Adrenal gland (tissue), 12 donors: ENCODE results near the gene SYNJ2. TPM values are rescaled to one million over a fixed set of nuclear protein-coding genes. Genes with fewer than 3 reads are reported as not detected.

Experiments
- DNase-seq, 7 donors: peaks; one replicate each; pipeline ENCODE4 v3.0.0-alpha.2; 2019 to 2020
- H3K27ac ChIP-seq, 5 donors: fragments of 200-600 bp; sonication (generic) in 4 of 5; 1 replicate in 3 of 5; 2 replicates in 2 of 5; pipeline versions ENCODE4 v1.5.1 to v1.8.0; 2016 to 2020; ENCODE audit warnings: mild to moderate bottlenecking in 1 of 5
- H3K27me3 ChIP-seq: fragments of 200-600 bp; 2 replicates; pipeline ENCODE4 v1.8.0; 2021
- H3K36me3 ChIP-seq, 2 donors: fragments of 200-600 bp; replicated peaks in 1 of 2; 1 replicate in 1 of 2; 2 replicates in 1 of 2; pipeline versions ENCODE4 v1.5.1 to v1.8.0; 2018 to 2022
- H3K4me1 ChIP-seq, 2 donors: fragments of 200-600 bp; replicated peaks in 1 of 2; 1 replicate in 1 of 2; 2 replicates in 1 of 2; pipeline versions ENCODE4 v1.5.1 to v1.8.0; 2018 to 2021
- H3K4me3 ChIP-seq, 4 donors: fragments of 200-600 bp; sonication (generic) in 3 of 4; one replicate each; pipeline ENCODE4 v1.5.1; 2016 to 2018
- H3K9me3 ChIP-seq, 3 donors: fragments of 200-600 bp; sonication (generic) in 1 of 3; replicated peaks in 1 of 3; 1 replicate in 2 of 3; 2 replicates in 1 of 3; pipeline versions ENCODE4 v1.5.1 to v1.8.0; 2016 to 2021
- CTCF ChIP-seq, 6 experiments: fragments of 450-650 bp in 4 of 6; fragments of 200-600 bp in 2 of 6; sonication (generic) in 1 of 6; IDR thresholded peaks; 1 replicate in 5 of 6; 2 replicates in 1 of 6; pipeline versions ENCODE4 v1.5.1 to v1.8.0; 2016 to 2021; ENCODE audit warnings: antibody characterized with exemption in 6 of 6, mild to moderate bottlenecking in 2 of 6, moderate library complexity in 1 of 6
- POLR2A ChIP-seq, 2 donors: fragments of 450-650 bp; IDR thresholded peaks; one replicate each; pipeline ENCODE4 v1.6.1; 2017; ENCODE audit warnings: antibody characterized with exemption in 2 of 2, mild to moderate bottlenecking in 2 of 2, moderate library complexity in 1 of 2
- WGBS, 4 donors: extraction: QIAGEN DNeasy Blood & Tissue Kit in 2 of 4; methylation state at CpG; one replicate each; pipeline versions ENCODE4 v1.1.5 to v1.1.7; 2013 to 2017; 5-methylcytosine and 5-hydroxymethylcytosine counted together
- intact Hi-C, 2 donors: fragments of 100-400 bp; cut with DNase I; formaldehyde crosslinking; loops; one replicate each; pipeline versions ENCODE4 v1.14.1 to v1.15.0; 2022 to 2023
- polyA plus RNA-seq, 3 donors: library from polyadenylated mRNA; stranded (reverse); fragments of 200-250 nt in 2 of 3; fragments of 350-450 nt in 1 of 3; fragmentation: Illumina TruSeq in 1 of 3; extraction: RNeasy Lipid Tissue Mini Kit (QIAGEN cat#74804) in 1 of 3; gene quantifications; one replicate each; pipeline ENCODE4 v1.2.3, GENCODE V29; 2013 to 2014
- total RNA-seq, 9 donors: library from RNA; depleted of rRNA in 4 of 9; stranded (reverse); fragments of >200 nt in 4 of 9; fragments of 120-200 nt in 1 of 9; fragmentation: NEBNext Ultra II Directional in 1 of 9; extraction: Animal tissue kit (Norgen Biotek cat#: 25700) in 1 of 9; gene quantifications; one replicate each; pipeline versions ENCODE4 v1.1.0 to v1.2.4, GENCODE V29; 2013 to 2023
- donor health status: healthy with polysubstance abuse.
- donor health status: Bipolar disorder and iron deficiency.
- donor health status: DM: yes; HTN: yes; CAD: no.
- donor health status: DM: no; HTN: no; CAD: no.
- donor health status: DM: no; HTN: no; CAD: no.
- donor health status: DM: yes; HTN: yes; CAD: no.

The SYNJ2 gene
- total and polyA plus RNA-seq, 12 donors, result 1.6 to 20.5 (median 12.8) TPM

- 79 to 94% (median 90%) methylated on average over 4 to 6 of the region's 6 CpGs for WGBS, 4 donors
- Histone ChIP-seq H3K4me1 (peaks cover 0 to 12% of the 10 kb centered on the region in 2 donors), H3K27ac (peak overlapping the region in 1 of 5 donors; percentile 15), H3K4me3 (no peak overlapping the region), H3K36me3 (no peaks in the 10 kb centered on the region), H3K27me3 (no peaks in the 10 kb centered on the region), H3K9me3 (no peaks in the 10 kb centered on the region)
- intact Hi-C loops, result loop anchor here in 1 of 2 donors (10.0 kb wide), 1 partner anchor 55 kb away; no protein-coding TSS in a partner anchor
- TF ChIP-seq POLR2A (IDR thresholded peaks at IDR 0.05) (no peak), CTCF (IDR thresholded peaks at IDR 0.05) (no peak)
- no peak for DNase-seq
Measured at GRCh38 chr6:158020272-158020711, 38.6 kb downstream of the SYNJ2 start.

GRCh38 chr6:158020811-158021210, 39.1 kb downstream of the SYNJ2 start:
- WGBS, 4 donors, result 80 to 87% (median 83%) methylated on average over 2 of the region's 2 CpGs
- H3K4me3 ChIP-seq, result no peak overlapping the region
- no peaks in the 10 kb centered on the region for H3K36me3 ChIP-seq
- H3K9me3 ChIP-seq, result no peaks in the 10 kb centered on the region
- no peak for DNase-seq
- H3K4me1 ChIP-seq, result peaks cover 2 to 13% of the 10 kb centered on the region in 2 donors
- peak overlapping the region in 1 of 5 donors; percentile 41 for H3K27ac ChIP-seq
- no peak for TF ChIP-seq POLR2A (IDR thresholded peaks at IDR 0.05)
- no peak for TF ChIP-seq CTCF (IDR thresholded peaks at IDR 0.05)
- H3K27me3 ChIP-seq, result no peaks in the 10 kb centered on the region
- intact Hi-C loops, result loop anchor here in 1 of 2 donors (10.0 kb wide), 1 partner anchor 54 kb away; no protein-coding TSS in a partner anchor

- no peak for DNase-seq
- intact Hi-C loops, result loop anchor here in 1 of 2 donors (10.0 kb wide), 1 partner anchor 53 kb away; no protein-coding TSS in a partner anchor
- Histone ChIP-seq H3K27me3 (no peaks in the 10 kb centered on the region), H3K27ac (peak overlapping the region in 1 of 5 donors; percentile 41), H3K36me3 (no peaks in the 10 kb centered on the region), H3K9me3 (no peaks in the 10 kb centered on the region), H3K4me1 (peaks cover 8 to 19% of the 10 kb centered on the region in 2 donors), H3K4me3 (no peak overlapping the region)
- 88 to 94% (median 91%) methylated on average over 2 to 4 of the region's 4 CpGs for WGBS, 4 donors
- TF ChIP-seq POLR2A (IDR thresholded peaks at IDR 0.05), result no peak
- no peak for TF ChIP-seq CTCF (IDR thresholded peaks at IDR 0.05)
Measured at GRCh38 chr6:158021376-158021775, 39.7 kb downstream of the SYNJ2 start.

GRCh38 chr6:158021814-158022748, 40.4 kb downstream of the SYNJ2 start:
- no peak for DNase-seq
- Histone ChIP-seq H3K27me3 (no peaks in the 10 kb centered on the region), H3K27ac (no peak overlapping the region), H3K4me3 (no peak overlapping the region), H3K36me3 (no peaks in the 10 kb centered on the region), H3K9me3 (no peaks in the 10 kb centered on the region), H3K4me1 (peaks cover 15 to 25% of the 10 kb centered on the region in 2 donors)
- intact Hi-C loops, result loop anchor here in 1 of 2 donors (10.0 kb wide), 1 partner anchor 53 kb away; no protein-coding TSS in a partner anchor
- 92 to 97% (median 96%) methylated on average over 8 to 14 of the region's 14 CpGs for WGBS, 4 donors
- TF ChIP-seq CTCF (IDR thresholded peaks at IDR 0.05), result no peak
- no peak for TF ChIP-seq POLR2A (IDR thresholded peaks at IDR 0.05)
